ENCODE data around the gene PITRM1.

DNA sequence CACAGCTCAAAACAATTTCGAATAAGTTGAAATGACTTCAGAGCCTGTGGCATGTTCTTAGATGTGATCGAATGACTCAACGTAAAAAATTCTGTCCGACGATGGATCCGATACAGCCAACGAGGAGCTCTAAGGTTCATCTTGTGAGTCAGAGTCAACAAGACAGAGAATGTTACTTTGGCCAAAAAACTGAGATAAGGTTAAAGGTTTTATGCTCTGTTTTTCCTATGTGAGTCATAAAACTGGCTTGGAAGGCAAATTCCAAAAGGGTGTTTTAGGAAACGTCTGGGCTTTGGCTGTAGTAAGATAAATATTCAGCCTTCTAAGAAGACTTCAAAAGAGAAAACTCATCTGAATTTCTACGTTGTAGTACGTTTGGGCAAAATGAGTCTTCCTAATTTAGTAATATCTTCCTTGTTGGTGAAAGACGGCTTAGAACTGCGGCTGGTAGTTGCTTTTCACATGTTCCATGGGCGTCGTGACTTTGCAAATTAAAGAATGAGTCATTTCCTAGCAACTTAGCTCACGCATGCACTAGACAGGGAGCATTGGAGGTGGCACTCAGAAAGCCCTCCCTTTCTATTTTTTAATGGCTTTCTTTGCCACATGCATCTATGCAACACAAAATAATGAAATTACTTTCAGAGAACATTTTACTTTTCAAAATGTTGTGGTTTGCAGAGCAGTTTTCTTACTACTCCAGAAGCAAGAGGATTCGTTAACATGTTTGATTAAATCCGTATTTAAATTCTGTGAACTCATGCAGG lies 77.0 kb downstream of the PITRM1 start:
- TF ChIP-seq SPI1 (IDR thresholded peaks at IDR 0.05; ENCODE audit: borderline replicate concordance, low read depth) (no peak), GABPA (IDR thresholded peaks at IDR 0.05; ENCODE audit: low read depth) (no peak)
- TF ChIP-seq, protein P1, sequence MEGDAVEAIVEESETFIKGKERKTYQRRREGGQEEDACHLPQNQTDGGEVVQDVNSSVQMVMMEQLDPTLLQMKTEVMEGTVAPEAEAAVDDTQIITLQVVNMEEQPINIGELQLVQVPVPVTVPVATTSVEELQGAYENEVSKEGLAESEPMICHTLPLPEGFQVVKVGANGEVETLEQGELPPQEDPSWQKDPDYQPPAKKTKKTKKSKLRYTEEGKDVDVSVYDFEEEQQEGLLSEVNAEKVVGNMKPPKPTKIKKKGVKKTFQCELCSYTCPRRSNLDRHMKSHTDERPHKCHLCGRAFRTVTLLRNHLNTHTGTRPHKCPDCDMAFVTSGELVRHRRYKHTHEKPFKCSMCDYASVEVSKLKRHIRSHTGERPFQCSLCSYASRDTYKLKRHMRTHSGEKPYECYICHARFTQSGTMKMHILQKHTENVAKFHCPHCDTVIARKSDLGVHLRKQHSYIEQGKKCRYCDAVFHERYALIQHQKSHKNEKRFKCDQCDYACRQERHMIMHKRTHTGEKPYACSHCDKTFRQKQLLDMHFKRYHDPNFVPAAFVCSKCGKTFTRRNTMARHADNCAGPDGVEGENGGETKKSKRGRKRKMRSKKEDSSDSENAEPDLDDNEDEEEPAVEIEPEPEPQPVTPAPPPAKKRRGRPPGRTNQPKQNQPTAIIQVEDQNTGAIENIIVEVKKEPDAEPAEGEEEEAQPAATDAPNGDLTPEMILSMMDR (IDR thresholded peaks at IDR 0.05; ENCODE audit: insufficient read depth, low read length) = no peak
